ENCODE data around the gene LKAAEAR1.

The LKAAEAR1 gene

GRCh38 chr20:64067005-64067632 is 17.1 kb downstream of the LKAAEAR1 start:
- TF ChIP-seq CTCF (conservative IDR thresholded peaks at IDR 0.05; ENCODE audit: low read depth, low read length) = no peak
- DNase-seq (ENCODE audit: low read depth) = no peak

GRCh38 chr20:64065974-64066343 is 18.2 kb downstream of the LKAAEAR1 start:
- DNase-seq (ENCODE audit: low read depth) = no peak
- no peak for TF ChIP-seq CTCF (conservative IDR thresholded peaks at IDR 0.05; ENCODE audit: low read depth, low read length)
- H3K4me3 ChIP-seq (ENCODE audit: low read length) = no peak overlapping the region

More at GRCh38 chr20:64067005-64067632, 17.1 kb downstream of the LKAAEAR1 start:
- no peak overlapping the region for H3K4me3 ChIP-seq (ENCODE audit: low read length)

GRCh38 chr20:64065062-64065973 is 18.9 kb downstream of the LKAAEAR1 start:
- H3K4me3 ChIP-seq (ENCODE audit: low read length) = no peak overlapping the region
- no peak for TF ChIP-seq CTCF (conservative IDR thresholded peaks at IDR 0.05; ENCODE audit: low read depth, low read length)
- no peak for DNase-seq (ENCODE audit: low read depth)

GRCh38 chr20:64064145-64064698 is 20.0 kb downstream of the LKAAEAR1 start:
- peak overlapping the region; percentile 77 for H3K4me3 ChIP-seq (ENCODE audit: low read length)
- no peak for DNase-seq (ENCODE audit: low read depth)
- TF ChIP-seq CTCF (conservative IDR thresholded peaks at IDR 0.05; ENCODE audit: low read depth, low read length) = no peak

- DNase-seq (ENCODE audit: low read depth) = no peak
- H3K4me3 ChIP-seq (ENCODE audit: low read length) = peak overlapping the region; percentile 77
- TF ChIP-seq CTCF (conservative IDR thresholded peaks at IDR 0.05; ENCODE audit: low read depth, low read length) = no peak
Observed at GRCh38 chr20:64063389-64064144, 20.6 kb downstream of the LKAAEAR1 start.

GRCh38 chr20:64062596-64063388 is 21.4 kb downstream of the LKAAEAR1 start, which contains the start of gene TCEA2:
TCEA2 (plus strand) TSS chr20:64063198; CDS start chr20:64063313, 115 bp downstream.
- H3K4me3 ChIP-seq (ENCODE audit: low read length) = peak within 1 kb of the TSS; percentile 77
- no peak for TF ChIP-seq CTCF (conservative IDR thresholded peaks at IDR 0.05; ENCODE audit: low read depth, low read length)
- peak; percentile 84 for DNase-seq (ENCODE audit: low read depth)
